WTC11 (cell line): Measurements from ENCODE around the gene DENND2C. TPM values are rescaled to one million over a fixed set of nuclear protein-coding genes. Genes with fewer than 3 reads are reported as not detected.
A peak's percentile ranks its signal among the peaks of the same experiment; 100 is the strongest.

Source experiments
- ATAC-seq: fragments of 200-7000 bp; cut with Tn5 transposase; 2 replicates; pipeline ENCODE4 v1.10.0; 2021; ENCODE audit warnings: mild to moderate bottlenecking, moderate library complexity
- CTCF ChIA-PET: fragments of 300-600 bp; sonication (Branson Sonifier 250); formaldehyde crosslinking; loops from one replicate; lab custom pipeline; 2021; ENCODE audit warnings: antibody characterized with exemption; lab: Charles Lee
- POLR2A ChIA-PET: fragments of 350-600 bp; sonication (Branson Sonifier 250); formaldehyde crosslinking; loops from one replicate; lab custom pipeline; 2021; ENCODE audit warnings: antibody characterized with exemption; lab: Charles Lee
- DNase-seq: peaks from one replicate; pipeline ENCODE4 v3.0.0; 2021; ENCODE audit warnings: low spot score
- H3K27ac Mint-ChIP-seq: 2 replicates; pipeline ENCODE4 v1.8.0; 2021; ENCODE audit warnings: mixed read lengths
- H3K27me3 Mint-ChIP-seq: 2 replicates; pipeline ENCODE4 v1.8.0; 2021; ENCODE audit warnings: low read depth, mild to moderate bottlenecking, moderate library complexity, mixed read lengths
- H3K36me3 Mint-ChIP-seq: 2 replicates; pipeline ENCODE4 v1.8.0; 2021; ENCODE audit warnings: mixed read lengths
- H3K4me1 Mint-ChIP-seq: 2 replicates; pipeline ENCODE4 v1.8.0; 2022; ENCODE audit warnings: mixed read lengths
- H3K4me3 Mint-ChIP-seq: 2 replicates; pipeline ENCODE4 v1.8.0; 2021; ENCODE audit warnings: mild to moderate bottlenecking, moderate library complexity, mixed read lengths
- H3K9me3 Mint-ChIP-seq: 2 replicates; pipeline ENCODE4 v1.8.0; 2021; ENCODE audit warnings: mixed read lengths
- ATF1 ChIP-seq: sonication (generic); formaldehyde crosslinking; IDR thresholded peaks from 2 replicates; pipeline ENCODE4 v1.8.1; 2023; ENCODE audit warnings: mild to moderate bottlenecking, moderate library complexity, missing genetic modification reagents
- CREM ChIP-seq: sonication (generic); formaldehyde crosslinking; IDR thresholded peaks from 2 replicates; pipeline ENCODE4 v1.8.1; 2022; ENCODE audit warnings: mild to moderate bottlenecking, missing genetic modification reagents, moderate library complexity
- GTF2I ChIP-seq: fragments of 250-450 bp; sonication (Bioruptor Pico); conservative IDR thresholded peaks from 2 replicates; pipeline ENCODE4 v1.4.0; 2021; ENCODE audit warnings: mild to moderate bottlenecking
- JUN ChIP-seq: sonication (generic); formaldehyde crosslinking; IDR thresholded peaks from 2 replicates; pipeline ENCODE4 v1.8.0; 2023; ENCODE audit warnings: mild to moderate bottlenecking, missing genetic modification reagents
- MYBL2 ChIP-seq: sonication (generic); formaldehyde crosslinking; IDR thresholded peaks from 2 replicates; pipeline ENCODE4 v1.8.1; 2023; ENCODE audit warnings: mild to moderate bottlenecking, moderate library complexity, missing genetic modification reagents
- NFATC4 ChIP-seq: fragments of 250-450 bp; sonication (Bioruptor Pico); IDR thresholded peaks from 2 replicates; pipeline ENCODE4 v1.9.0; 2021; ENCODE audit warnings: mild to moderate bottlenecking
- NFYB ChIP-seq: sonication (generic); formaldehyde crosslinking; conservative IDR thresholded peaks from 2 replicates; pipeline ENCODE4 v1.8.0; 2022; ENCODE audit warnings: low read depth, missing genetic modification reagents
- NR1H2 ChIP-seq: sonication (generic); formaldehyde crosslinking; IDR thresholded peaks from 2 replicates; pipeline ENCODE4 v1.9.0; 2021; ENCODE audit warnings: mild to moderate bottlenecking, moderate library complexity, missing genetic modification reagents
- NR2C2 ChIP-seq: sonication (generic); formaldehyde crosslinking; IDR thresholded peaks from 2 replicates; pipeline ENCODE4 v1.8.0; 2022; ENCODE audit warnings: mild to moderate bottlenecking, missing genetic modification reagents
- PRRX2 ChIP-seq: fragments of 250-450 bp; sonication (Bioruptor Pico); IDR thresholded peaks from 2 replicates; pipeline ENCODE4 v1.8.0; 2021; ENCODE audit warnings: mild to moderate bottlenecking
- ZNF121 ChIP-seq: sonication (generic); formaldehyde crosslinking; IDR thresholded peaks from 2 replicates; pipeline ENCODE4 v1.8.0; 2023; ENCODE audit warnings: missing genetic modification reagents
- ZNF138 ChIP-seq: sonication (generic); formaldehyde crosslinking; conservative IDR thresholded peaks from 2 replicates; pipeline ENCODE4 v1.8.1; 2022; ENCODE audit warnings: mild to moderate bottlenecking, moderate library complexity, missing genetic modification reagents
- ZNF232 ChIP-seq: sonication (generic); formaldehyde crosslinking; IDR thresholded peaks from 2 replicates; pipeline ENCODE4 v1.8.0; 2022; ENCODE audit warnings: mild to moderate bottlenecking, missing genetic modification reagents
- ZNF671 ChIP-seq: fragments of 250-450 bp; sonication (Bioruptor Pico); IDR thresholded peaks from 2 replicates; pipeline ENCODE4 v1.8.0; 2021; ENCODE audit warnings: mild to moderate bottlenecking
- total RNA-seq: library from RNA; stranded (reverse); gene quantifications from 3 replicates; pipeline ENCODE4 v1.2.3, GENCODE V29; 2021
- TF ChIP-seq, protein P1 (sequence below): fragments of 250-450 bp; sonication (Bioruptor Pico); IDR thresholded peaks from 2 replicates; pipeline ENCODE4 v1.9.0; 2021; ENCODE audit warnings: mild to moderate bottlenecking
- TF ChIP-seq, protein P2 (sequence below): sonication (generic); formaldehyde crosslinking; IDR thresholded peaks from 2 replicates; pipeline ENCODE4 v1.8.1; 2022; ENCODE audit warnings: mild to moderate bottlenecking, missing genetic modification reagents, moderate library complexity, borderline replicate concordance
- TF ChIP-seq, protein P3 (sequence below): sonication (generic); formaldehyde crosslinking; IDR thresholded peaks from 2 replicates; pipeline ENCODE4 v1.8.0; 2023; ENCODE audit warnings: missing genetic modification reagents, mild to moderate bottlenecking, borderline replicate concordance
- TF ChIP-seq, protein P4 (sequence below): sonication (generic); formaldehyde crosslinking; IDR thresholded peaks from 2 replicates; pipeline ENCODE4 v1.8.0; 2022; ENCODE audit warnings: mild to moderate bottlenecking, missing genetic modification reagents
- TF ChIP-seq, protein P5 (sequence below): fragments of 250-450 bp; sonication (Bioruptor Pico); IDR thresholded peaks from 2 replicates; pipeline ENCODE4 v1.9.0; 2021; ENCODE audit warnings: moderate library complexity, mild to moderate bottlenecking, inconsistent platforms, borderline replicate concordance
- TF ChIP-seq, protein P6 (sequence below): sonication (generic); formaldehyde crosslinking; IDR thresholded peaks from 2 replicates; pipeline ENCODE4 v1.8.1; 2022; ENCODE audit warnings: low read depth, missing genetic modification reagents, borderline replicate concordance
- TF ChIP-seq, protein P7 (sequence below): sonication (generic); formaldehyde crosslinking; IDR thresholded peaks from 2 replicates; pipeline ENCODE4 v1.8.1; 2023; ENCODE audit warnings: mild to moderate bottlenecking, missing genetic modification reagents, borderline replicate concordance

Gene DENND2C
- total RNA-seq, 1 experiment from 2014 or later, result 2.9 TPM

DNA sequence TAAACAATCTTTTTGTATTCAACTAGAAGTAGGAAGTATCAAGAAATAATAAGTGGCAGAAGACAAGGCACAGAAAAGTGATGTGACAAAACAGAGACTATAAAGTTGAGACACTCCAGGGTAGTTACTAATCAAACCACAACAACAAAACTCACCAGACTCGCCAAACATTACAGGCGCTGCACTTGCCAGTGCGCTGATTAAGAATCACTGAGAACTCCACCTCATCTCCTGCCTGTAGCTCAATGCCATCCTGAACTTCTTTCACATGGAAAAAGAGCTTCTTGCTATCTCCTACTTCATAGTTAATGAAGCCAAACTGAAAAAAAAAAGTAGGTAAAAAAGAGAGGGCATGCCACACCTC is 49.6 kb upstream of the DENND2C start (continued):
- TF ChIP-seq, protein P1, sequence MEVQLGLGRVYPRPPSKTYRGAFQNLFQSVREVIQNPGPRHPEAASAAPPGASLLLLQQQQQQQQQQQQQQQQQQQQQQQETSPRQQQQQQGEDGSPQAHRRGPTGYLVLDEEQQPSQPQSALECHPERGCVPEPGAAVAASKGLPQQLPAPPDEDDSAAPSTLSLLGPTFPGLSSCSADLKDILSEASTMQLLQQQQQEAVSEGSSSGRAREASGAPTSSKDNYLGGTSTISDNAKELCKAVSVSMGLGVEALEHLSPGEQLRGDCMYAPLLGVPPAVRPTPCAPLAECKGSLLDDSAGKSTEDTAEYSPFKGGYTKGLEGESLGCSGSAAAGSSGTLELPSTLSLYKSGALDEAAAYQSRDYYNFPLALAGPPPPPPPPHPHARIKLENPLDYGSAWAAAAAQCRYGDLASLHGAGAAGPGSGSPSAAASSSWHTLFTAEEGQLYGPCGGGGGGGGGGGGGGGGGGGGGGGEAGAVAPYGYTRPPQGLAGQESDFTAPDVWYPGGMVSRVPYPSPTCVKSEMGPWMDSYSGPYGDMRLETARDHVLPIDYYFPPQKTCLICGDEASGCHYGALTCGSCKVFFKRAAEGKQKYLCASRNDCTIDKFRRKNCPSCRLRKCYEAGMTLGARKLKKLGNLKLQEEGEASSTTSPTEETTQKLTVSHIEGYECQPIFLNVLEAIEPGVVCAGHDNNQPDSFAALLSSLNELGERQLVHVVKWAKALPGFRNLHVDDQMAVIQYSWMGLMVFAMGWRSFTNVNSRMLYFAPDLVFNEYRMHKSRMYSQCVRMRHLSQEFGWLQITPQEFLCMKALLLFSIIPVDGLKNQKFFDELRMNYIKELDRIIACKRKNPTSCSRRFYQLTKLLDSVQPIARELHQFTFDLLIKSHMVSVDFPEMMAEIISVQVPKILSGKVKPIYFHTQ (CRISPR knock-in tag), result no peak
- TF ChIP-seq NFATC4 (CRISPR knock-in tag) (no peak), NR1H2 (CRISPR knock-in tag) (no peak), PRRX2 (CRISPR knock-in tag) (no peak)
- TF ChIP-seq, protein P2, sequence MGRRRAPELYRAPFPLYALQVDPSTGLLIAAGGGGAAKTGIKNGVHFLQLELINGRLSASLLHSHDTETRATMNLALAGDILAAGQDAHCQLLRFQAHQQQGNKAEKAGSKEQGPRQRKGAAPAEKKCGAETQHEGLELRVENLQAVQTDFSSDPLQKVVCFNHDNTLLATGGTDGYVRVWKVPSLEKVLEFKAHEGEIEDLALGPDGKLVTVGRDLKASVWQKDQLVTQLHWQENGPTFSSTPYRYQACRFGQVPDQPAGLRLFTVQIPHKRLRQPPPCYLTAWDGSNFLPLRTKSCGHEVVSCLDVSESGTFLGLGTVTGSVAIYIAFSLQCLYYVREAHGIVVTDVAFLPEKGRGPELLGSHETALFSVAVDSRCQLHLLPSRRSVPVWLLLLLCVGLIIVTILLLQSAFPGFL, result no peak
- TF ChIP-seq, protein P3, sequence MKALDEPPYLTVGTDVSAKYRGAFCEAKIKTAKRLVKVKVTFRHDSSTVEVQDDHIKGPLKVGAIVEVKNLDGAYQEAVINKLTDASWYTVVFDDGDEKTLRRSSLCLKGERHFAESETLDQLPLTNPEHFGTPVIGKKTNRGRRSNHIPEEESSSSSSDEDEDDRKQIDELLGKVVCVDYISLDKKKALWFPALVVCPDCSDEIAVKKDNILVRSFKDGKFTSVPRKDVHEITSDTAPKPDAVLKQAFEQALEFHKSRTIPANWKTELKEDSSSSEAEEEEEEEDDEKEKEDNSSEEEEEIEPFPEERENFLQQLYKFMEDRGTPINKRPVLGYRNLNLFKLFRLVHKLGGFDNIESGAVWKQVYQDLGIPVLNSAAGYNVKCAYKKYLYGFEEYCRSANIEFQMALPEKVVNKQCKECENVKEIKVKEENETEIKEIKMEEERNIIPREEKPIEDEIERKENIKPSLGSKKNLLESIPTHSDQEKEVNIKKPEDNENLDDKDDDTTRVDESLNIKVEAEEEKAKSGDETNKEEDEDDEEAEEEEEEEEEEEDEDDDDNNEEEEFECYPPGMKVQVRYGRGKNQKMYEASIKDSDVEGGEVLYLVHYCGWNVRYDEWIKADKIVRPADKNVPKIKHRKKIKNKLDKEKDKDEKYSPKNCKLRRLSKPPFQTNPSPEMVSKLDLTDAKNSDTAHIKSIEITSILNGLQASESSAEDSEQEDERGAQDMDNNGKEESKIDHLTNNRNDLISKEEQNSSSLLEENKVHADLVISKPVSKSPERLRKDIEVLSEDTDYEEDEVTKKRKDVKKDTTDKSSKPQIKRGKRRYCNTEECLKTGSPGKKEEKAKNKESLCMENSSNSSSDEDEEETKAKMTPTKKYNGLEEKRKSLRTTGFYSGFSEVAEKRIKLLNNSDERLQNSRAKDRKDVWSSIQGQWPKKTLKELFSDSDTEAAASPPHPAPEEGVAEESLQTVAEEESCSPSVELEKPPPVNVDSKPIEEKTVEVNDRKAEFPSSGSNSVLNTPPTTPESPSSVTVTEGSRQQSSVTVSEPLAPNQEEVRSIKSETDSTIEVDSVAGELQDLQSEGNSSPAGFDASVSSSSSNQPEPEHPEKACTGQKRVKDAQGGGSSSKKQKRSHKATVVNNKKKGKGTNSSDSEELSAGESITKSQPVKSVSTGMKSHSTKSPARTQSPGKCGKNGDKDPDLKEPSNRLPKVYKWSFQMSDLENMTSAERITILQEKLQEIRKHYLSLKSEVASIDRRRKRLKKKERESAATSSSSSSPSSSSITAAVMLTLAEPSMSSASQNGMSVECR (CRISPR knock-in tag), result no peak

DNA sequence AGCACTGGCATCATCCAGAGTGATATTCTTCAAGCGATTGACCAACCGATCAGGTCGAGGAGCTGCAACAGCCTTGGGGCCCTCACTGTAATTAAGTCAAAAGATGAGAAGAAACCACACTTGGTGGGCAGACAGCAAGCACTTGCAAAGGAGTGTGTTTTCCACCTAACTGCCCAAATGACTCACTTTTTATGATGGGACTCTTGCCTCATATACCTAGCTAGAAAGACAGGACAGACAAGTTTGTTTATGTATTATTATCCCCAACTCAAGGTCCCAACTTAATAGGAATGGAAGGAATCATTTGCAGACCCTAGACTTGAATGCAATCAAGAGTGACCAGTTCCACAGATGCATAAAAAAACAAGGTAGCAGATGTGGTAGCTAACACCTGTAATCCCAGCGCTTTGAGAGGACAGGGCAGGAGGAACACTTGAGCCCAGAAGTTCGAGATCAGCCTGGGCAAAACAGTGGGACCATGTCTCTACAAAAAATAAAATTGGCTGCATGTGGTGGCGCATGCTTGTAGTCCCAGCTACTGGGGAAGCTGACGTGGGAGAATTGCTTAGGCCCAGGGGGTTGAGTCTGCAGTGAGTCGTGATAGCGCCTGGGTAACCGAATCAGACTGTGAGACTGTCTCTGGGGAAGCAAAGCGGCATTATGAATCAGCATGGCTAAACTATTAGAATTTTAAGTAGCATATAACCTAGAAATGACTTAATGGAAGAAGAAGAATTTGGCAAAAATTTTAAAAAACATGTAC is 49.0 kb upstream of the DENND2C start:
- H3K9me3 Mint-ChIP-seq, result no peaks in the 10 kb centered on the region
- POLR2A ChIA-PET, result no interaction called here
- H3K36me3 Mint-ChIP-seq, result peaks cover 51% of the 10 kb centered on the region
- H3K4me1 Mint-ChIP-seq, result peaks cover 9% of the 10 kb centered on the region
- ATAC-seq (no peak), DNase-seq (no peak)
- peak overlapping the region; percentile 49; the same call in 1 of the 2 replicates for H3K27ac Mint-ChIP-seq
- no peak overlapping the region for H3K4me3 Mint-ChIP-seq
- H3K27me3 Mint-ChIP-seq, result no peaks in the 10 kb centered on the region
- CTCF ChIA-PET, result no interaction called here
- no peak for TF ChIP-seq ZNF671 (CRISPR knock-in tag)
- no peak for TF ChIP-seq NR2C2
- no peak for TF ChIP-seq MYBL2 (CRISPR knock-in tag)
- TF ChIP-seq, protein P4, sequence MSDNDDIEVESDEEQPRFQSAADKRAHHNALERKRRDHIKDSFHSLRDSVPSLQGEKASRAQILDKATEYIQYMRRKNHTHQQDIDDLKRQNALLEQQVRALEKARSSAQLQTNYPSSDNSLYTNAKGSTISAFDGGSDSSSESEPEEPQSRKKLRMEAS, result no peak
- no peak for TF ChIP-seq CREM (CRISPR knock-in tag)
- TF ChIP-seq, protein P5, sequence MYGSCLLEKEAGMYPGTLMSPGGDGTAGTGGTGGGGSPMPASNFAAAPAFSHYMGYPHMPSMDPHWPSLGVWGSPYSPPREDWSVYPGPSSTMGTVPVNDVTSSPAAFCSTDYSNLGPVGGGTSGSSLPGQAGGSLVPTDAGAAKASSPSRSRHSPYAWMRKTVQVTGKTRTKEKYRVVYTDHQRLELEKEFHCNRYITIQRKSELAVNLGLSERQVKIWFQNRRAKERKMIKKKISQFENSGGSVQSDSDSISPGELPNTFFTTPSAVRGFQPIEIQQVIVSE (CRISPR knock-in tag), result no peak
- TF ChIP-seq, protein P6, sequence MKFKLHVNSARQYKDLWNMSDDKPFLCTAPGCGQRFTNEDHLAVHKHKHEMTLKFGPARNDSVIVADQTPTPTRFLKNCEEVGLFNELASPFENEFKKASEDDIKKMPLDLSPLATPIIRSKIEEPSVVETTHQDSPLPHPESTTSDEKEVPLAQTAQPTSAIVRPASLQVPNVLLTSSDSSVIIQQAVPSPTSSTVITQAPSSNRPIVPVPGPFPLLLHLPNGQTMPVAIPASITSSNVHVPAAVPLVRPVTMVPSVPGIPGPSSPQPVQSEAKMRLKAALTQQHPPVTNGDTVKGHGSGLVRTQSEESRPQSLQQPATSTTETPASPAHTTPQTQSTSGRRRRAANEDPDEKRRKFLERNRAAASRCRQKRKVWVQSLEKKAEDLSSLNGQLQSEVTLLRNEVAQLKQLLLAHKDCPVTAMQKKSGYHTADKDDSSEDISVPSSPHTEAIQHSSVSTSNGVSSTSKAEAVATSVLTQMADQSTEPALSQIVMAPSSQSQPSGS (CRISPR knock-in tag), result no peak
- no peak for TF ChIP-seq ZNF121 (CRISPR knock-in tag)
- no peak for TF ChIP-seq ZNF232
- TF ChIP-seq NFATC4 (CRISPR knock-in tag), result no peak
- TF ChIP-seq, protein P7, sequence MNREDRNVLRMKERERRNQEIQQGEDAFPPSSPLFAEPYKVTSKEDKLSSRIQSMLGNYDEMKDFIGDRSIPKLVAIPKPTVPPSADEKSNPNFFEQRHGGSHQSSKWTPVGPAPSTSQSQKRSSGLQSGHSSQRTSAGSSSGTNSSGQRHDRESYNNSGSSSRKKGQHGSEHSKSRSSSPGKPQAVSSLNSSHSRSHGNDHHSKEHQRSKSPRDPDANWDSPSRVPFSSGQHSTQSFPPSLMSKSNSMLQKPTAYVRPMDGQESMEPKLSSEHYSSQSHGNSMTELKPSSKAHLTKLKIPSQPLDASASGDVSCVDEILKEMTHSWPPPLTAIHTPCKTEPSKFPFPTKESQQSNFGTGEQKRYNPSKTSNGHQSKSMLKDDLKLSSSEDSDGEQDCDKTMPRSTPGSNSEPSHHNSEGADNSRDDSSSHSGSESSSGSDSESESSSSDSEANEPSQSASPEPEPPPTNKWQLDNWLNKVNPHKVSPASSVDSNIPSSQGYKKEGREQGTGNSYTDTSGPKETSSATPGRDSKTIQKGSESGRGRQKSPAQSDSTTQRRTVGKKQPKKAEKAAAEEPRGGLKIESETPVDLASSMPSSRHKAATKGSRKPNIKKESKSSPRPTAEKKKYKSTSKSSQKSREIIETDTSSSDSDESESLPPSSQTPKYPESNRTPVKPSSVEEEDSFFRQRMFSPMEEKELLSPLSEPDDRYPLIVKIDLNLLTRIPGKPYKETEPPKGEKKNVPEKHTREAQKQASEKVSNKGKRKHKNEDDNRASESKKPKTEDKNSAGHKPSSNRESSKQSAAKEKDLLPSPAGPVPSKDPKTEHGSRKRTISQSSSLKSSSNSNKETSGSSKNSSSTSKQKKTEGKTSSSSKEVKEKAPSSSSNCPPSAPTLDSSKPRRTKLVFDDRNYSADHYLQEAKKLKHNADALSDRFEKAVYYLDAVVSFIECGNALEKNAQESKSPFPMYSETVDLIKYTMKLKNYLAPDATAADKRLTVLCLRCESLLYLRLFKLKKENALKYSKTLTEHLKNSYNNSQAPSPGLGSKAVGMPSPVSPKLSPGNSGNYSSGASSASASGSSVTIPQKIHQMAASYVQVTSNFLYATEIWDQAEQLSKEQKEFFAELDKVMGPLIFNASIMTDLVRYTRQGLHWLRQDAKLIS (CRISPR knock-in tag), result no peak
- TF ChIP-seq ATF1, result no peak
- TF ChIP-seq JUN (CRISPR knock-in tag), result no peak
- TF ChIP-seq GTF2I (CRISPR knock-in tag), result no peak
- no peak for TF ChIP-seq NR1H2 (CRISPR knock-in tag)
- no peak for TF ChIP-seq NFYB (CRISPR knock-in tag)
- TF ChIP-seq ZNF138 (CRISPR knock-in tag), result no peak
